ENCODE measurements around the gene CHAMP1.

CHAMP1 gene

GRCh38 chr13:114314074-114314912 is at the start of gene CHAMP1:
TSS of gene CHAMP1 (plus strand) at chr13:114314503. CDS start at chr13:114323843, 9,340 bp downstream.
- TF ChIP-seq CTCF (IDR thresholded peaks at IDR 0.05; ENCODE audit: low read depth, low read length) (no peak), EZH2phosphoT487 (IDR thresholded peaks at IDR 0.05; ENCODE audit: low read depth) (no peak)
- Histone ChIP-seq H4K20me1 (ENCODE audit: insufficient read depth, low read length) (peaks cover 43% of the 10 kb centered on the region), H3K4me3 (ENCODE audit: low read length) (peak within 1 kb of the TSS; percentile 88), H3K27me3 (ENCODE audit: low read depth, low read length) (no peaks in the 10 kb centered on the region), H3K79me2 (ENCODE audit: low read length) (peaks cover 58% of the 10 kb centered on the region), H3K36me3 (replicated peaks; ENCODE audit: low read depth, low read length) (peaks cover 20% of the 10 kb centered on the region), H3K9ac (ENCODE audit: low read length) (peak within 1 kb of the TSS; percentile 93), H2AFZ (ENCODE audit: low read depth, low read length) (peak within 1 kb of the TSS; percentile 38; the same call in 1 of the 2 replicates), H3K9me3 (ENCODE audit: insufficient read depth, low read length) (no peaks in the 10 kb centered on the region), H3K4me1 (ENCODE audit: low read length) (peaks cover 32% of the 10 kb centered on the region), H3K27ac (ENCODE audit: low read length) (peak within 1 kb of the TSS; percentile 91), H3K4me2 (ENCODE audit: low read length) (peak within 1 kb of the TSS; percentile 89)

GRCh38 chr13:114264886-114265611 is 49.3 kb upstream of the CHAMP1 start:
- no peaks in the 10 kb centered on the region for H3K79me2 ChIP-seq (ENCODE audit: low read length)
- H3K4me3 ChIP-seq (ENCODE audit: low read length): no peak overlapping the region
- H3K4me2 ChIP-seq (ENCODE audit: low read length): no peak overlapping the region
- H3K27ac ChIP-seq (ENCODE audit: low read length): no peak overlapping the region
- TF ChIP-seq CTCF (IDR thresholded peaks at IDR 0.05; ENCODE audit: low read depth, low read length): no peak
- TF ChIP-seq EZH2phosphoT487 (IDR thresholded peaks at IDR 0.05; ENCODE audit: low read depth): no peak
- no peaks in the 10 kb centered on the region for H3K9me3 ChIP-seq (ENCODE audit: insufficient read depth, low read length)
- peaks cover 75% of the 10 kb centered on the region for H3K36me3 ChIP-seq (replicated peaks; ENCODE audit: low read depth, low read length)
- H3K27me3 ChIP-seq (ENCODE audit: low read depth, low read length): no peaks in the 10 kb centered on the region
- H4K20me1 ChIP-seq (ENCODE audit: insufficient read depth, low read length): peaks cover 5% of the 10 kb centered on the region
- peaks cover 19% of the 10 kb centered on the region for H3K4me1 ChIP-seq (ENCODE audit: low read length)
- no peak overlapping the region for H3K9ac ChIP-seq (ENCODE audit: low read length)
- H2AFZ ChIP-seq (ENCODE audit: low read depth, low read length): no peak overlapping the region

GRCh38 chr13:114266241-114266640 is 48.1 kb upstream of the CHAMP1 start:
- no peak overlapping the region for H3K4me2 ChIP-seq (ENCODE audit: low read length)
- no peaks in the 10 kb centered on the region for H3K79me2 ChIP-seq (ENCODE audit: low read length)
- TF ChIP-seq CTCF (IDR thresholded peaks at IDR 0.05; ENCODE audit: low read depth, low read length) (no peak), EZH2phosphoT487 (IDR thresholded peaks at IDR 0.05; ENCODE audit: low read depth) (no peak)
- H2AFZ ChIP-seq (ENCODE audit: low read depth, low read length): no peak overlapping the region
- H3K27me3 ChIP-seq (ENCODE audit: low read depth, low read length): no peaks in the 10 kb centered on the region
- H3K9me3 ChIP-seq (ENCODE audit: insufficient read depth, low read length): no peaks in the 10 kb centered on the region
- H3K4me1 ChIP-seq (ENCODE audit: low read length): peaks cover 7% of the 10 kb centered on the region
- no peak overlapping the region for H3K9ac ChIP-seq (ENCODE audit: low read length)
- no peak overlapping the region for H3K4me3 ChIP-seq (ENCODE audit: low read length)
- H4K20me1 ChIP-seq (ENCODE audit: insufficient read depth, low read length): no peaks in the 10 kb centered on the region; the same call in 1 of the 2 replicates
- H3K27ac ChIP-seq (ENCODE audit: low read length): no peak overlapping the region
- H3K36me3 ChIP-seq (replicated peaks; ENCODE audit: low read depth, low read length): peaks cover 67% of the 10 kb centered on the region

Data from OCI-LY3 (cell line).